ENCODE measurements around the gene PPP2R2C.

Gene PPP2R2C

DNA sequence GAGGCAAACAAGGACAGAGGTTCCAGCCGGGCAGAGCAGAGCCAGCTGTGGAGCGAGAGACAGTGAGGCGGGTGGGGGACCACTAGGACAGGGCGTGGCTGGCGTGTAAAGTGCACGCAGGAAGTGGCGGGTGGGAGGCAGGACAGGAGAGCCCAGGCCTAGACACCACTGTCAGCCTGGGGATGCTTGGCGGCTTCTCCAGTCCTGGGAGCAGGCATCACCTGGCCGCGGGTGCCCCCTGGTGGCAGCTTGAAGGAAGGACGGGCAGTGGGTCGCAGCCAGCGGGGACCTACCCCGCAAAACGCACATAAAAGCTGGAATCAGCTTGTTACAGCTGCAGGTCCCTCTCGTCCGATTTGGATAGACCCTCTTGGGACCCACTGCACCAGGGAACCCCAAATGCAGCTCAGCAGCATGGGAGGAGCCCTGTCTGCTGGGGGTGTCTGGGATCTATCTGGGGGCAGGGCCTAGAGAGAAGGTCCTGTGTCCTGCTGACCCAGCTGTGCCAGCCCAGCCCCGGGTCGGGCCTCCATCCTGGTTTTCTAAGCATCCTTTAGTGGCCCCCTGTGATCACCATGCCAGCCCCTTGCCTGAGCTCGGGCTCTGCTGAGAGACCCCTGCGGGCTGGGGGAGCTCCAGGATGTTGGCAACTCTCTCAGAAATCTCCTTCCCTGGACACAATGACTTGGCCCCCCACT lies 145.0 kb downstream of the PPP2R2C start:
- peak; percentile 86 for TF ChIP-seq CTCF (IDR thresholded peaks at IDR 0.05; ENCODE audit: low read depth, low read length, missing control alignments)
- DNase-seq (ENCODE audit: extremely low read depth, low read depth): peak; percentile 14
- H3K4me3 ChIP-seq (replicated peaks; ENCODE audit: low read depth, low read length): no peak overlapping the region

- H3K4me3 ChIP-seq (replicated peaks; ENCODE audit: low read depth, low read length): no peak overlapping the region
- no peak for DNase-seq (ENCODE audit: extremely low read depth, low read depth)
- TF ChIP-seq CTCF (IDR thresholded peaks at IDR 0.05; ENCODE audit: low read depth, low read length, missing control alignments): no peak
Measured at GRCh38 chr4:6326312-6327060, 145.9 kb downstream of the PPP2R2C start.

DNA sequence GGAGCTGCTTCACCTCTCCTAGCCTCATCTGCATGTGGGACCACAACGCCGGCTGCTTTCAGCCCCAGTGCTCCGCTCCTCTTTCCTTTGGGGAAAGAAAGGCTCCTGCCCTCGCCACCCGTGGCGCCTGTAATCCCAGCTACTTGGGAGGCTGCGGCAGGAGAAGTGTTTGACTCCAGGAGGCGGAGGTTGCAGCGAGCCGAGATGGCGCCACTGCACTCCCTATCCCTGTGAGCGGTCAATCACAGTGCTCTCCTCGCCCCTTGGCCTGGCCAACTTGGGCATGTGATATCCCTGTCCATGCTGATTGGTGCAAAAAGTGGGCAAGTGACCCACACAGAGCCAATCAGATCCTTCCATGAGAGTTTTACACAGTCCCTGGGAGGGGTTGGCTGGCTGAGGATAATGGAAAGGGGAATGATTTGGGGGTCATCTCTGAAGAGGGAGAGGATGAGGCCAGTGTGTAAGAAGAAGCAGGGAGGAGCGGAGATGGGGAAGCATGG lies 146.6 kb downstream of the PPP2R2C start:
- TF ChIP-seq CTCF (IDR thresholded peaks at IDR 0.05; ENCODE audit: low read depth, low read length, missing control alignments): no peak
- no peak overlapping the region for H3K4me3 ChIP-seq (replicated peaks; ENCODE audit: low read depth, low read length)
- no peak for DNase-seq (ENCODE audit: extremely low read depth, low read depth)

- DNase-seq (ENCODE audit: extremely low read depth, low read depth): no peak
- no peak for TF ChIP-seq CTCF (IDR thresholded peaks at IDR 0.05; ENCODE audit: low read depth, low read length, missing control alignments)
- H3K4me3 ChIP-seq (replicated peaks; ENCODE audit: low read depth, low read length): no peak overlapping the region
Measured at GRCh38 chr4:6324999-6325787, 147.2 kb downstream of the PPP2R2C start.

- DNase-seq (ENCODE audit: extremely low read depth, low read depth): no peak
- H3K4me3 ChIP-seq (replicated peaks; ENCODE audit: low read depth, low read length): no peak overlapping the region
- TF ChIP-seq CTCF (IDR thresholded peaks at IDR 0.05; ENCODE audit: low read depth, low read length, missing control alignments): no peak
Measured at GRCh38 chr4:6324461-6324998, 147.9 kb downstream of the PPP2R2C start.

DNA sequence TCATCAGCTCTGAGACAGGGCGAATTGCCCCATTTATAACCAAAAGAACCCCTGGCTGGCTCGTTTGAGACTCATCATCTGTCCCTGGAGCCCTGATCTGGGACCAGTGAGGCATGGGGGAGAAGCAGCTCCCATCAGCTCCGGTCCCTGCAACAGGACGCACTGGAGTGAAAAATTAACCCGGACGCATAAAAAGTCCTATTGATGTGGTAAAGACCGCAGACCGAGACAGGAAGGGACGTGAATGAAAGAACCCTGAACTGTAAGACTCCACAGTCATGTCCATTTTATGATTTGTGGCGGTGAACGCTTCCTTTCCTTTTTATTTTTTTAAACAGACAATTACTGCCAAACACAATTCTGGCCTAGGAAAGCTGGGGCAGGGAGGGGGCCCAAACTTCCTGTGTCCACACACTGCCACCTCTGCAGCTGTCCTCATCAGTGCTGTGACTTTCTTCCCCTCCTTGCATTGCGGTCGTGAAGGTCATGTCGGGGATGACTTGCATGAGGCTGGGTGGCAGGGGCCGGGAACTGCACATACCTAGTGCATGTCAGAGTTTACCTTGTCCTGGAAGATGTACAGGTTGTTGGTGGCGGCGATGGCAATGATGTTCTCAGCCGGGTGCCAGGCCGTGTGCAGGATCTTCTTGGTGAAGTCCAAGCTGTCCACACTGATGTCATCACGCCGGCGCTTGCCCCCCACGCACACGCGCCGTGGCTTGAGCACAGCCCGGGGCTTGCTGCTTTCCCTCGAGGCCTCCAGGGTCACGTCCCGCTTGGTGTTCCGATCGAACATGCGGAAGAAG lies 149.4 kb downstream of the PPP2R2C start:
- TF ChIP-seq CTCF (IDR thresholded peaks at IDR 0.05; ENCODE audit: low read depth, low read length, missing control alignments): no peak
- H3K4me3 ChIP-seq (replicated peaks; ENCODE audit: low read depth, low read length): no peak overlapping the region
- no peak for DNase-seq (ENCODE audit: extremely low read depth, low read depth)
